ENCODE data around the gene EIPR1.
"Not testable (repeated sequence)": the region's sequence is repeated elsewhere in the genome, so short reads cannot be mapped to it uniquely, and the experiment has no call there.

The EIPR1 gene

GRCh38 chr2:3189076-3189591, 188.5 kb downstream of the EIPR1 start:
- DNase-seq: no peak

GRCh38 chr2:3188405-3188946, 189.1 kb downstream of the EIPR1 start:
- DNase-seq: no peak

GRCh38 chr2:3187467-3187866, 190.2 kb downstream of the EIPR1 start:
- no peak for DNase-seq

GRCh38 chr2:3186766-3187165, 190.9 kb downstream of the EIPR1 start:
- no peak for DNase-seq

GRCh38 chr2:3185910-3186309, 191.7 kb downstream of the EIPR1 start:
- no peak for DNase-seq

- no peak for DNase-seq
These were observed 192.4 kb downstream of the EIPR1 start for GRCh38 chr2:3185256-3185655.

GRCh38 chr2:3184167-3184566, 193.5 kb downstream of the EIPR1 start:
- DNase-seq: no peak

- DNase-seq: no peak
These were observed 193.9 kb downstream of the EIPR1 start for GRCh38 chr2:3183766-3184165.

GRCh38 chr2:3182848-3183247, 194.8 kb downstream of the EIPR1 start:
- DNase-seq: no peak

GRCh38 chr2:3181416-3182010, 196.1 kb downstream of the EIPR1 start:
- DNase-seq: no peak

- not testable (repeated sequence) for DNase-seq
These were observed 196.8 kb downstream of the EIPR1 start for GRCh38 chr2:3180909-3181221.

GRCh38 chr2:3180082-3180908, 197.3 kb downstream of the EIPR1 start:
- no peak for DNase-seq

GRCh38 chr2:3179626-3180025, 198.0 kb downstream of the EIPR1 start:
- DNase-seq: no peak

- no peak for DNase-seq
These were observed 198.4 kb downstream of the EIPR1 start for GRCh38 chr2:3179208-3179607.

- no peak for DNase-seq
These were observed 199.0 kb downstream of the EIPR1 start for GRCh38 chr2:3178578-3179031.

- DNase-seq: no peak
These were observed 199.6 kb downstream of the EIPR1 start for GRCh38 chr2:3177891-3178577.

- DNase-seq: no peak
These were observed 200.8 kb downstream of the EIPR1 start for GRCh38 chr2:3176869-3177255.

GRCh38 chr2:3176071-3176868, 201.3 kb downstream of the EIPR1 start:
- DNase-seq: no peak

- no peak for DNase-seq
These were observed 202.1 kb downstream of the EIPR1 start for GRCh38 chr2:3175568-3175955.

- no peak for DNase-seq
These were observed 202.7 kb downstream of the EIPR1 start for GRCh38 chr2:3174626-3175567.

- no peak for DNase-seq
These were observed 204.6 kb downstream of the EIPR1 start for GRCh38 chr2:3173031-3173430.

Data from activated CD8-positive, alpha-beta memory T cell treated with anti-CD3 and anti-CD28 coated beads, Interleukin-2, amount 50 U/mL, for 48 hours (primary cell).